ENCODE measurements around the gene CILP2.
A peak's percentile ranks its signal among the peaks of the same experiment; 100 is the strongest.

Gene CILP2

DNA sequence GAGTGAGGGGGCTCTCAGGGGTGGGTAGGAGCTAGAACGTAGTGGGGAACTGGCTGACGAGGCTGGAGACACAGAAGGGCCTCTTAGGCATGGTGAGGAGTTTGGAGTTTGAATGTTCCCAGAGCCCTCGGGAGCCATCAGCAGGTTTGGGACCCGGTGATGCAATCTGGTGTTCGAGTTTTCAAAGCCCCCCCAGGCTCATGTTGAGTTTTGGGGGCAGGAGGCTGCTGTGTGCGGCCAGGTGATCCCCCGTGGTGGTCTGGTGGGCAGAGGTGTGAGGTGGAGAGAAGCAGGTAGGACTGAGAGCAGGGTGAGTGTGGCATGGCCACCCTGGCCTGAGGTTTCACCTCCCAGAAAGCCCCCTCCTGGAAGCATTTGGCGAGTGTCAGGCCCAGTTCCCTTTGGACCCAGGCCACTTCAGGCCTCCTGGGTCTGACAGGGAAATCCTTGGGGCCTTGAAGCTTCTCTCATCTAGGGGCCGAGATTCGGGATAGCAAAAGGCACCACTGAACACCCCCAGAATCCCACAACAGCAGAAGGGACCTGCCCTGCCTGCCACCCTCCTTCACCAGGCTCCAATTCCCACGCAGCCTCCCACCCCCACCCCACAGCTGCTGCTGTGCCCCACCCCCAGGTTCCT lies 8.2 kb upstream of the CILP2 start:
- DNase-seq = no peak

GRCh38 chr19:19530423-19530804 lies 7.7 kb upstream of the CILP2 start:
- no peak for DNase-seq

DNA sequence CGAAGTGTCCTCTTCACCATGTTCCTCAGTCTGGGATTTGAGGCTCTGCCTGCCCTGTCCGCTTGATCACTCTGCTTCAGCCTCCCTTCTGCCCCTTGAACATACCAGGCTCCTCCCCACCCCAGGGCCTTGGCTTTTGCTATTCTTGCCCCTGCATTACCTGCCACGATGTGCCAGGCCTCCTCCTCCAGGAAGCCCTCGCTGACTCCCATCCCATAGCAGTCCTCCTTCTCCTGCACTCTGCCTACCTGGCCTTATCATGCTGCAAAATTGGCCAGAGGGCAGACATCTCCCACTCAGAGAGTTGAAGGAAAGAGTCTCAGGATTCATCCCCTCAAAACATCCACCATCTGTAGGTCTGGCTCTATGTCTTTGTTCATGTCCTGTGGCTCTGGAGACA lies 7.2 kb upstream of the CILP2 start:
- no peak for DNase-seq

GRCh38 chr19:19531951-19532805 lies 5.9 kb upstream of the CILP2 start:
- peak; percentile 51 for DNase-seq

DNA sequence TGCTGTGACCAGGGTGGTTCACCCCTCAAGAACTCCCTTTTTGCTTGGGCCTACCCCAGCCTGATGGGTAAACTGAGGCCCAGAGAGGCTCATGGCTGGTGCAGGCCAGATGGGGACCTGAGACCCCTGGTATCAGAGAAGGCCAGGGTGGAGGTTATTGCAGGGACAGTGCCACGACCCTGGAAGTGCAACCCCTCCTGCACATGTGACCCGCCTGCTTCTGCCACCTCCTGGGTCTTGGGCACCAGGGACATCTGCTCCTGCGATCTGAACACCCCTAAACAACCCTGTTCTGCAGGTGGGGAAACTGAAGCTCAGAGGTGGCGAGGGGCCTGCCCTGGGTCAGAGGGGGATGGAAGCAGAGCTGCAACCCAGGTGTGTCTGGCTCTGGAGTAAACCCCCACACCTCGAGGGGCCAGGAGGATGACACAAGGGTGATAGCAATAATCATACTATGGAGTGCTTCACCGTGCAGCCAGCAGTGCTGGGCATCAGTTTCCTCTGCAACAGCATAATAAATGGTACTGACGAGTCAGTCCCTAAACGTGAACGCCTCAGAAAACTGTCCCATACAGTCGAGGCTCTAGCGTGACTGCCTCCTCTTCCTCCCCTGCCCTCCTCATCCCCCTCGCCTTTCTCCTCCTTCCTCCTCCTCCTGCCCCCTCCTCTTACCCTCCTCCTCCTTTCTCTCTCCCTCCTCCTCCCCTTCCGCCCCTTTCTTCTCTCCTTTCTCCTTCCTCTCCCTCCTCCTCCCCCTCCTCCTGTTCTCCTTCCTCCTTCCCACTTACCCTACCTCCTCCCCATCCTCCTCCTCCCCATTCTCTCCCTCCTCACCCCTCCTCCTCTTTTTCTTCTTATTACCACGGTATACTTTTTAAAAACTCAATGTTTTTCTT lies 5.0 kb upstream of the CILP2 start:
- no peak for DNase-seq

DNA sequence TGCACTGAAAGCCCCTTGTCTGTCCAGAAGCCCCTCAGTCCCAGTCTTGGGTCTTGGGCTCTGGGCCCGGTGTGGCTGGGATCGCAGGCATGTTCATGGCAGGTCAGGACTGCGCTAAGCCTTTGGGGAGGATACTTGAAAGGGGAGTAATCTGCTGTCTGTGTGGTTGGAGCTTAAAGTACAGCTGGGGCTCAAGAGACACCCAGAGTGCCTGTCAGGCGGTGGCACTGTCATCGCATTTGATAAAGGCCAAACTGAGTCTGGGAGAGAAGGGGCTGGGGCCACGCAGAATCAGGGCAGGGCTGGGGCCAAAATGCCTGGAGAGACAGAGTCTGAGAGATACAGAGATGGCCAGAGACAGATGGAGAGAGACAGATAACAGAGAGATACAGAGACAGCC lies 4.2 kb upstream of the CILP2 start:
- no peak for DNase-seq

DNA sequence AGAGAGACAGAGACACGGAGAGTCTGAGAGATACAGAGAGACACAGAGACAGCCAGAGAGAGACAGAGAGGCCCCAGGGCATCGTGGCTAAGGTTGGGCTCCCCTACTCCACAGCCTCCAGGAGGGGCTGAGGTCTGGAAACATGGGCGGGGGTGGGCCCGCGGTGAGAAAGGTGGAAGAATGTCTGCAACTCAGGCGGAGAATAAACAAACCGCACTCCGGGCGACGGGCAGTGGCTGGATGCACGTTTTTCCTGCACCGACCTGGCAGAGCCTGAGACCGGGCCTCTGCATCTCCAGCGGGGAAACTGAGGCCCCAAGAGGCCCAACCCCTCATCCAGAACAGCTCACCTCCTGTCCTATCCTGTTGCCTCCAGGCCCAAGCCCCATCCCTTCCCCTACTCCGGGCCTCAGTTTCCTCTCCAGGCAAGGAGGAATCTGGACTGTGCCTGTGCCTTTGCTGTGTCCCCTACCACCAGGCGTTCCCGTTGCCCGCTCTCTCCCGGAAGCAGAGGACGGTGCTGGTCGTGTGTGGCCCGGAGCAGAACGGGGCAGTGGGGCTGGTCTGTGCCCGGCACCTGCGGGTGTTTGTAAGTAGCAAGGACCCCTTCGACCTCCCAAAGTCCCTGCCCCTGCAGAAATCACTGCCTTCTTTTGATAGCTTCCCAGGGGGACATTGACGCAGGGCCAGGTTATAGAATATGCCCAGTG lies 3.4 kb upstream of the CILP2 start:
- DNase-seq = no peak

GRCh38 chr19:19535311-19536191 lies 2.5 kb upstream of the CILP2 start:
- DNase-seq = no peak

GRCh38 chr19:19537075-19538048 lies 703 bp upstream of the CILP2 start:
- DNase-seq = no peak

DNA sequence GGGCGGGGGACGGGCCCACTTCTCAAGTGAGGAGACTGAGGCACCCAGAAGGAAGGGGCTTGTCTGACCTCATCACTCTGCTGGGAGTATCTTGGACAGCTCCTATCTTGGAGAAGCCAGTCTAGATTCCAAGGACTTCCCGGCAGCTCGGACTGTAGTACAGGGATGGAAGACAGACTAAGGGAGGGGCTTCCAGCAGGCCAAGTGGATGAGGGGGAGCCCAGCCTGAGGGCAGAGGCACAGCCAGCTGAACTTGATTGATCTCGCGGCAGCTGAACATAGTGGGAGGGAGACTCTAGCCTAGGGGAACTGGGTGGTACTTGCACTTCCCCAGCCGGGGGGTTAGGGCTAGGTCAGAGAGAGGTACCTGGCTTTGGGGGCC lies 711 bp downstream of the CILP2 start:
- DNase-seq = no peak

- no peak for DNase-seq
These were observed 1.6 kb downstream of the CILP2 start for GRCh38 chr19:19539698-19540063.

DNA sequence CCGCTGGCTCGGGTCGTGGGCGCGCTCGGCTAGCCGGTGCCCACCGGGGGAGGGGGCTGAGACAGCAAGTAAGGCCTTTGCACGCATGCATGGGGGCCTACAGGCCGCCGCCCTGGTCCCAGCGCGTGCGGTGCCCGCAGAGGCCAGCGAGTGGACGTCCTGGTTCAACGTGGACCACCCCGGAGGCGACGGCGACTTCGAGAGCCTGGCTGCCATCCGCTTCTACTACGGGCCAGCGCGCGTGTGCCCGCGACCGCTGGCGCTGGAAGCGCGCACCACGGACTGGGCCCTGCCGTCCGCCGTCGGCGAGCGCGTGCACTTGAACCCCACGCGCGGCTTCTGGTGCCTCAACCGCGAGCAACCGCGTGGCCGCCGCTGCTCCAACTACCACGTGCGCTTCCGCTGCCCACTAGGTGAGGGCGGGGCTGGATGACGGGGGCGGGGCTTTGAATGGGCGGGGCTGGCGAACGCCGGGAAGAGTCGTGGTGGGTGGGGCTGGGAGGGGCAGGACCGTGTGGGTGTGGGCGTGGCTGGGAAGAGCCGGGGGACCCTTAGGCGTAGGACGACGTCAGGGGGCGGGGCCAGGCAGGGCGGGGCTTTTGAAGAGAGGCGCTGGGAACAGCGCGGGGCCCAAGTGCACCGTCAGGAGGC lies 2.1 kb downstream of the CILP2 start:
- DNase-seq = no peak

DNA sequence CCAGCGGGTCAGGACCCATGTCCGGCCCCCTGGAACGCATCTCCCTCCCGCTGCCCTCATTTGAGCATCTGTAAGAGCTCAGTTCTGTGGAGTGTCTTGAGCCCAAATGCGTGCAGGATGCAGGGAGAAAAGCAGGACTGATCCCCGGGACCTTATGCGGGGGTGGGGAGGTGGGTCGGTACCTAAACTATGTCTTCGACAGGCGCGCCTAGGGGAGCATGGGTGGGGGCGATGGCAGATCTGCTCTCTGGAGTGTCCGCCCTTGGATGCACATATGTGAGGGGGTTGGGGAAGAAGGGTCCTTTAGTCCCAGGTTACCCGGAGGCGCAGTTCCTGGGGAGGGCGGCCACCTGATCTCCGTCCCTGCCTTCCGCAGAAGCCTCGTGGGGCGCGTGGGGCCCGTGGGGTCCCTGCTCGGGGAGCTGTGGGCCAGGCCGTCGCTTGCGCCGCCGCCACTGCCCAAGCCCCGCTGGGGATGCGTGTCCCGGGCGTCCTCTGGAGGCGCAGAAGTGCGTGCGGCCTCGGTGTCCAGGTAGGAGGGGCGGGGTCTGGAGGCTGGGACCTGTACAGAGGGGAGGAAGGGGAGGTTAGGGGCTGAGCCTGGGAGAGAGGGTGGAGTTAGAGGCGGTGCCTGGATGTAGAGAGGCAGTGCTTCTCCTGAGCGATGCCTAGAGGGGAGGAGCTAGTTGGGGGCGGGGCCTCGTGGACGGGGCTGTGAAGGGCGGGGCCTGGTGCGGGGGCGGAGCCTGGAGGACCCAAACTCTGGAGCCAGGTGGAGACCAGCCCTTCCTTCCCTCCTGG lies 2.9 kb downstream of the CILP2 start:
- no peak for DNase-seq

- DNase-seq = no peak
These were observed 3.6 kb downstream of the CILP2 start for GRCh38 chr19:19541616-19542015.

DNA sequence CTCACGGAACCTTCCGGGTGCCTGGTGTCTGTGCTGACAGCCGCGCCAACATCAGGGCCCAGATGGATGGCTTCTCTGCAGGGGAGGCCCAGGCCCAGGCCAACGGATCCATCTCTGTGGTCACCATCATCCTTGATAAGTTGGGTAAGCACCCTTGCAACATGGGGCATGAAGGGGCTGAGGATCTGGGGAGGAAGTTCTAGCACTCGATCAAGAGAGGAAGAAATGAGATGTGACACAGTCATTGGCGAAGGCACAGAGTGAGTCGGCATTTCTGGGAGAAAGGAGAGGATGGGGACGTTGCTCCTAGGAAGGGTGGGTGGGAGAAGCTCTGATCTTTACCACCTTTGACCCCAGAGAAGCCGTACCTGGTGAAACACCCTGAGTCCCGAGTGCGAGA lies 4.4 kb downstream of the CILP2 start:
- DNase-seq = no peak

- DNase-seq = no peak
These were observed 5.0 kb downstream of the CILP2 start for GRCh38 chr19:19543101-19543500.

DNA sequence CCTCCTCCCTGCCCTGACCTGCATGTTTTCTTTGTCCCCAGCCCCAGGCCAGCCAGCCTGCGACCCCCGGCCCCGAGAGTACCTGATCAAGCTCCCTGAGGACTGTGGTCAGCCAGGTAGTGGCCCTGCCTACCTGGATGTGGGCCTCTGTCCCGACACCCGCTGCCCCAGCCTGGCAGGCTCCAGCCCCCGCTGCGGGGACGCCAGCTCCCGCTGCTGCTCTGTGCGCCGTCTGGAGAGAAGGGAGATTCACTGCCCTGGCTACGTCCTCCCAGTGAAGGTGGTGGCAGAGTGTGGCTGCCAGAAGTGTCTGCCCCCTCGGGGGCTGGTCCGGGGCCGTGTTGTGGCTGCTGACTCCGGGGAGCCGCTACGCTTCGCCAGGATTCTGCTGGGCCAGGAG lies 5.6 kb downstream of the CILP2 start:
- no peak for DNase-seq

- no peak for DNase-seq
These were observed 6.3 kb downstream of the CILP2 start for GRCh38 chr19:19544257-19544953.
